ENCODE results near the gene CCDC82. TPM values are rescaled to one million over a fixed set of nuclear protein-coding genes. Genes with fewer than 3 reads are reported as not detected.
"Not testable (repeated sequence)": the region's sequence is repeated elsewhere in the genome, so short reads cannot be mapped to it uniquely, and the experiment has no call there.

Gene CCDC82
- total RNA-seq (ENCODE audit: unreplicated experiment), result 34.1 TPM
- long read RNA-seq, transcript CCDC82-218 (10 exons, 2,754 nt), result major isoform, 8 of 18 reads
- long read RNA-seq, partial matches to known transcripts, result 7 of 18 reads
- long read RNA-seq, other reads (novel, unspliced or antisense), result 2 of 18 reads

GRCh38 chr11:96389720-96390487 lies at the start of gene CCDC82, which contains the start of gene JRKL:
TSS of gene CCDC82 (minus strand) at chr11:96389912. CDS start at chr11:96384747, 5,165 bp downstream.
TSS of gene JRKL (plus strand) at chr11:96390013. CDS start at chr11:96390650, 637 bp downstream.
- DNase-seq (ENCODE audit: low spot score), result peak; percentile 97
- peaks cover 15% of the 10 kb centered on the region for H3K4me1 Mint-ChIP-seq (ENCODE audit: unreplicated experiment)
- TF ChIP-seq CTCF (IDR thresholded peaks at IDR 0.05; ENCODE audit: unreplicated experiment), result no peak
- H3K36me3 Mint-ChIP-seq (ENCODE audit: low read depth, unreplicated experiment), result no peaks in the 10 kb centered on the region
- H3K9me3 Mint-ChIP-seq (ENCODE audit: unreplicated experiment), result no peaks in the 10 kb centered on the region
- peaks cover 5% of the 10 kb centered on the region for H3K27me3 Mint-ChIP-seq (ENCODE audit: unreplicated experiment)
- H3K4me3 Mint-ChIP-seq (ENCODE audit: unreplicated experiment), result peak within 1 kb of the TSS; percentile 98
- peak within 1 kb of the TSS; percentile 96 for H3K27ac Mint-ChIP-seq (ENCODE audit: unreplicated experiment)

GRCh38 chr11:96432654-96433053 lies 42.9 kb upstream of the CCDC82 start:
- not testable (repeated sequence) for H3K4me3 Mint-ChIP-seq (ENCODE audit: unreplicated experiment); H3K27me3 Mint-ChIP-seq (ENCODE audit: unreplicated experiment); H3K4me1 Mint-ChIP-seq (ENCODE audit: unreplicated experiment)

GRCh38 chr11:96430668-96431067 lies 41.0 kb upstream of the CCDC82 start:
- no peak overlapping the region for H3K27ac Mint-ChIP-seq (ENCODE audit: unreplicated experiment)
- H3K27me3 Mint-ChIP-seq (ENCODE audit: unreplicated experiment), result no peaks in the 10 kb centered on the region
- no peak overlapping the region for H3K4me3 Mint-ChIP-seq (ENCODE audit: unreplicated experiment)
- H3K9me3 Mint-ChIP-seq (ENCODE audit: unreplicated experiment), result no peaks in the 10 kb centered on the region
- no peak for TF ChIP-seq CTCF (IDR thresholded peaks at IDR 0.05; ENCODE audit: unreplicated experiment)
- no peak for DNase-seq (ENCODE audit: low spot score)
- H3K36me3 Mint-ChIP-seq (ENCODE audit: low read depth, unreplicated experiment), result no peaks in the 10 kb centered on the region
- H3K4me1 Mint-ChIP-seq (ENCODE audit: unreplicated experiment), result no peaks in the 10 kb centered on the region

More at GRCh38 chr11:96432654-96433053, 42.9 kb upstream of the CCDC82 start:
- H3K27ac Mint-ChIP-seq (ENCODE audit: unreplicated experiment); H3K36me3 Mint-ChIP-seq (ENCODE audit: low read depth, unreplicated experiment); H3K9me3 Mint-ChIP-seq (ENCODE audit: unreplicated experiment); DNase-seq (ENCODE audit: low spot score): not testable (repeated sequence)

GRCh38 chr11:96424693-96425092 lies 35.0 kb upstream of the CCDC82 start:
- no peaks in the 10 kb centered on the region for H3K4me1 Mint-ChIP-seq (ENCODE audit: unreplicated experiment)
- H3K27me3 Mint-ChIP-seq (ENCODE audit: unreplicated experiment), result no peaks in the 10 kb centered on the region
- H3K4me3 Mint-ChIP-seq (ENCODE audit: unreplicated experiment), result no peak overlapping the region
- DNase-seq (ENCODE audit: low spot score), result no peak
- H3K27ac Mint-ChIP-seq (ENCODE audit: unreplicated experiment), result no peak overlapping the region
- no peaks in the 10 kb centered on the region for H3K9me3 Mint-ChIP-seq (ENCODE audit: unreplicated experiment)
- no peaks in the 10 kb centered on the region for H3K36me3 Mint-ChIP-seq (ENCODE audit: low read depth, unreplicated experiment)
- no peak for TF ChIP-seq CTCF (IDR thresholded peaks at IDR 0.05; ENCODE audit: unreplicated experiment)

GRCh38 chr11:96413408-96413807 lies 23.7 kb upstream of the CCDC82 start:
- H3K4me3 Mint-ChIP-seq (ENCODE audit: unreplicated experiment), result no peak overlapping the region
- TF ChIP-seq CTCF (IDR thresholded peaks at IDR 0.05; ENCODE audit: unreplicated experiment), result no peak
- no peaks in the 10 kb centered on the region for H3K36me3 Mint-ChIP-seq (ENCODE audit: low read depth, unreplicated experiment)
- H3K9me3 Mint-ChIP-seq (ENCODE audit: unreplicated experiment), result no peaks in the 10 kb centered on the region
- H3K27ac Mint-ChIP-seq (ENCODE audit: unreplicated experiment), result no peak overlapping the region
- no peaks in the 10 kb centered on the region for H3K27me3 Mint-ChIP-seq (ENCODE audit: unreplicated experiment)
- no peaks in the 10 kb centered on the region for H3K4me1 Mint-ChIP-seq (ENCODE audit: unreplicated experiment)
- no peak for DNase-seq (ENCODE audit: low spot score)
